SK-N-SH treated with all-trans-retinoic acid at 6 μM for 48 hours (cell line): Measurements from ENCODE around the gene PHACTR2.

ENCODE experiments used
- ATAC-seq: fragments of 200-7000 bp; cut with Tn5 transposase; 3 replicates; pipeline ENCODE4 v1.9.1; 2020; ENCODE audit warnings: mild to moderate bottlenecking, moderate library complexity
- ARNTL ChIP-seq: fragments of 450-650 bp; formaldehyde crosslinking; IDR thresholded peaks from 2 replicates; pipeline ENCODE4 v1.5.0; 2020; ENCODE audit warnings: low read depth, mild to moderate bottlenecking, moderate library complexity, borderline replicate concordance
- BACH2 ChIP-seq: fragments of 250-450 bp; sonication (Bioruptor Pico); IDR thresholded peaks from 2 replicates; pipeline ENCODE4 v1.9.0; 2021; ENCODE audit warnings: mild to moderate bottlenecking, borderline replicate concordance
- CREB5 ChIP-seq: fragments of 250-450 bp; sonication (Bioruptor Pico); IDR thresholded peaks from 2 replicates; pipeline ENCODE4 v1.5.1; 2020; ENCODE audit warnings: low read depth, mild to moderate bottlenecking, moderate library complexity
- CSDC2 ChIP-seq: fragments of 250-450 bp; sonication (Bioruptor Pico); IDR thresholded peaks from 2 replicates; pipeline ENCODE4 v1.5.0; 2020; ENCODE audit warnings: mild to moderate bottlenecking, moderate library complexity
- ESRRG ChIP-seq: fragments of 250-450 bp; sonication (Bioruptor Pico); IDR thresholded peaks from 2 replicates; pipeline ENCODE4 v1.6.1; 2021; ENCODE audit warnings: mild to moderate bottlenecking
- GLIS3 ChIP-seq: fragments of 250-450 bp; sonication (Bioruptor Pico); IDR thresholded peaks from 2 replicates; pipeline ENCODE4 v1.5.0; 2020; ENCODE audit warnings: mild to moderate bottlenecking, moderate library complexity
- ISL1 ChIP-seq: fragments of 250-450 bp; sonication (Bioruptor Pico); IDR thresholded peaks from 2 replicates; pipeline ENCODE4 v2.1.2; 2022; ENCODE audit warnings: mild to moderate bottlenecking, moderate library complexity
- OSR1 ChIP-seq: fragments of 250-450 bp; sonication (Bioruptor Pico); IDR thresholded peaks from 2 replicates; pipeline ENCODE4 v1.8.0; 2022; ENCODE audit warnings: moderate library complexity, mild to moderate bottlenecking, inconsistent platforms
- PATZ1 ChIP-seq: fragments of 250-450 bp; sonication (Bioruptor Pico); IDR thresholded peaks from 2 replicates; pipeline ENCODE4 v1.8.0; 2020; ENCODE audit warnings: mild to moderate bottlenecking, moderate library complexity, borderline replicate concordance
- POU6F1 ChIP-seq: fragments of 250-450 bp; sonication (Bioruptor Pico); IDR thresholded peaks from 2 replicates; pipeline ENCODE4 v1.8.0; 2021; ENCODE audit warnings: low read depth, mild to moderate bottlenecking, moderate library complexity, borderline replicate concordance
- PPARA ChIP-seq: fragments of 250-450 bp; sonication (Bioruptor Pico); IDR thresholded peaks from 2 replicates; pipeline ENCODE4 v1.5.0; 2020; ENCODE audit warnings: mild to moderate bottlenecking, borderline replicate concordance
- RARB ChIP-seq: fragments of 250-450 bp; sonication (Bioruptor Pico); IDR thresholded peaks from 2 replicates; pipeline ENCODE4 v1.8.0; 2021; ENCODE audit warnings: mild to moderate bottlenecking, moderate library complexity
- SNAI2 ChIP-seq: fragments of 250-450 bp; sonication (Bioruptor Pico); IDR thresholded peaks from 2 replicates; pipeline ENCODE4 v1.5.0; 2020; ENCODE audit warnings: mild to moderate bottlenecking, moderate library complexity
- TCF4 ChIP-seq: fragments of 250-450 bp; sonication (Bioruptor Pico); IDR thresholded peaks from 2 replicates; pipeline ENCODE4 v1.8.0; 2021; ENCODE audit warnings: mild to moderate bottlenecking, moderate library complexity, borderline replicate concordance
- TOX ChIP-seq: fragments of 250-450 bp; sonication (Bioruptor Pico); IDR thresholded peaks from 2 replicates; pipeline ENCODE4 v1.8.0; 2021; ENCODE audit warnings: mild to moderate bottlenecking, moderate library complexity, borderline replicate concordance
- TSHZ2 ChIP-seq: fragments of 250-450 bp; sonication (Bioruptor Pico); IDR thresholded peaks from 2 replicates; pipeline ENCODE4 v1.5.0; 2020; ENCODE audit warnings: mild to moderate bottlenecking, moderate library complexity
- ZC3H10 ChIP-seq: fragments of 250-450 bp; sonication (Bioruptor Pico); IDR thresholded peaks from 2 replicates; pipeline ENCODE4 v1.5.1; 2021; ENCODE audit warnings: mild to moderate bottlenecking, moderate library complexity
- ZFP3 ChIP-seq: fragments of 250-450 bp; sonication (Bioruptor Pico); IDR thresholded peaks from 2 replicates; pipeline ENCODE4 v1.5.0; 2020; ENCODE audit warnings: mild to moderate bottlenecking, moderate library complexity
- ZNF565 ChIP-seq: fragments of 450-650 bp; formaldehyde crosslinking; conservative IDR thresholded peaks from 2 replicates; pipeline ENCODE4 v1.5.0; 2020; ENCODE audit warnings: low read depth, mild to moderate bottlenecking, moderate library complexity
- ZNF70 ChIP-seq: fragments of 450-650 bp; formaldehyde crosslinking; IDR thresholded peaks from 2 replicates; pipeline ENCODE4 v1.5.0; 2020; ENCODE audit warnings: mild to moderate bottlenecking, moderate library complexity
- ZNF8 ChIP-seq: fragments of 450-650 bp; formaldehyde crosslinking; IDR thresholded peaks from 2 replicates; pipeline ENCODE4 v1.5.0; 2020; ENCODE audit warnings: mild to moderate bottlenecking, moderate library complexity

The PHACTR2 gene

GRCh38 chr6:143743301-143744166 is 65.8 kb downstream of the PHACTR2 start:
- ATAC-seq = no peak
- TF ChIP-seq ZC3H10 (CRISPR knock-in tag) (no peak), CSDC2 (CRISPR knock-in tag) (no peak), RARB (CRISPR knock-in tag) (no peak), ARNTL (CRISPR knock-in tag) (no peak), ZNF70 (no peak), POU6F1 (CRISPR knock-in tag) (no peak), BACH2 (CRISPR knock-in tag) (no peak), ESRRG (no peak), ZNF8 (CRISPR knock-in tag) (no peak), OSR1 (no peak), ZFP3 (CRISPR knock-in tag) (no peak), ISL1 (CRISPR knock-in tag) (no peak), TCF4 (CRISPR knock-in tag) (no peak)

GRCh38 chr6:143744551-143745165 is 66.9 kb downstream of the PHACTR2 start:
- TF ChIP-seq TSHZ2 (CRISPR knock-in tag) = no peak
- no peak for TF ChIP-seq ZNF70
- TF ChIP-seq ESRRG = no peak
- no peak for TF ChIP-seq ZNF565
- TF ChIP-seq PPARA = no peak
- TF ChIP-seq TCF4 (CRISPR knock-in tag) = no peak
- no peak for TF ChIP-seq CREB5
- no peak for TF ChIP-seq TOX
- no peak for TF ChIP-seq OSR1
- TF ChIP-seq POU6F1 (CRISPR knock-in tag) = no peak
- TF ChIP-seq ZFP3 (CRISPR knock-in tag) = no peak
- no peak for TF ChIP-seq ZC3H10 (CRISPR knock-in tag)
- no peak for TF ChIP-seq ARNTL (CRISPR knock-in tag)
- no peak for TF ChIP-seq SNAI2
- no peak for TF ChIP-seq ZNF8 (CRISPR knock-in tag)
- no peak for TF ChIP-seq ISL1 (CRISPR knock-in tag)
- TF ChIP-seq PATZ1 (CRISPR knock-in tag) = no peak
- TF ChIP-seq GLIS3 (CRISPR knock-in tag) = no peak
- no peak for ATAC-seq
